GM18861 (cell line): ENCODE results near the gene NELFA.
"Not testable (repeated sequence)": the region's sequence is repeated elsewhere in the genome, so short reads cannot be mapped to it uniquely, and the experiment has no call there.

Experiments
- ATAC-seq: cut with Tn5 transposase; IDR thresholded peaks from one replicate; pipeline ENCODE4 v1.9.1; 2021; ENCODE audit not compliant: unreplicated experiment

The NELFA gene

DNA sequence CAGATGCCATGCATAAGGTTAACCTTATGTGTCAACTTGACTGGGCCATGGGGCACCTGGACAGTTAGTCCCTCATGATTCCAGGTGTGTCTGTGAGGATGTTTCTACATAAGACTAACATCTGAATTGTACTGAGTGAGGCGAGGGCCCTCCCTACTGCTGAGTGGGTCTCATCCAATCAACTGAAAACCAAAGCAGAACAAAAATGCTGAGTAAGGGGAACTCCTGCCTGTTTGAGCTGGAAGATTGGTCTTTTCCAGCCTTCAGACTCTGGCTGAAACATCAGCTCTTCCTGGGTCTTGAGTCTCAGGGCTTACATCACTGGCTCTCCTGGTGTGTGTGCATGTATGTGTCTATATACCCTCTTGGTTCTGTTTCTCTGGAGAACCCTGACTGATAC lies 13.8 kb downstream of the NELFA start:
- ATAC-seq, result no peak

GRCh38 chr4:1993718-1994516 lies 14.9 kb downstream of the NELFA start:
- not testable (repeated sequence) for ATAC-seq

DNA sequence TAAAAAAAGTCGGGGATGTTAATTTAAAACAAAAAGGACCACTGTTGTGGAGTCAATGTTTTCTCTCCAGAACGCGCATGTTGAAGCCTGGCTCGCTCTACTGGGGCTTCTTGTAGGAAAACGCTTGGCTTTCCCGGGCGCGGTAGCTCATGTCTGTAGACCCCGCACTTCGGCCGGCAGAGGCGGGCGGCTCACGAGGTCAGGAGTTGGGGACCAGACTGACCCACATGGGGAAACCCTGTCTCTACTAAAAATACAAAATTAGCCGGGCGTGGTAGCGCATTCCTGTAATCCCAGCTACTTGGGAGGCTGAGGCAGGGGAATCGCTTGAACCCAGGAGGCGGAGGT lies 15.6 kb downstream of the NELFA start:
- ATAC-seq, result no peak

DNA sequence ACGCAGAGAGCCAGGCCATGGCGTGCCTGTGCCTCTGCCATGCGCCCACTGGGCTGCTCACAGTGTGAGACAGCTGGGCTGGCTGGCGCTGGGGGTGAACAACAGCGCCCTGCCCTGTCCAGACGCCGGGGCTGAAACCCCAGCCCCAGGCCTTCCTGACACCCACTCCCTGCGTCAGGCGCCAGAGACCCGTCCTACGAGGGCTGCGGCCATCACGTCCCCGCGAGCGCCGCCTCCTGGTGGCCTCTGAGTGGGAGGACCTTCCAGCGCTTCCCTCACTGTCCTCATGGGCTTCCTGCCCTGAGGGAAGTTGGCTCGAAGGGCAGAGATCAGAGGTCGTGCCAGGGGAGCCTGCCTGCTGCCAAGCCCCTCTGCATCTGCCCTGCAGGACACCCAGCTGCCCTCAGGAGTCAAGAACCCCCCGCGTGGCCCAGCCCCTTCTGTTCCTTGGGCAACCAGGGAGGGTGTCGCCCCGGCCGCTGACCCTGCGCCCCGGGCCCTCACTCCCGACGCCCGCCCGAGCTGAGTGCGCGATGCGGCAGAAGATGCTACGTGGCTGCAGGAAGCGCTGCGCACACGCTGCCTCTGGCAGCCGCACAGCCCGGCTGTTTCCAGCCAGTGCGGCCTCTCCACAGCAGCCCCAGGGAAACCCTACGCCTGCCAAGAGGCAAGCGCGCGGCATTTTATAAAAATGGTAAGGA lies 16.2 kb downstream of the NELFA start:
- ATAC-seq, result no peak

DNA sequence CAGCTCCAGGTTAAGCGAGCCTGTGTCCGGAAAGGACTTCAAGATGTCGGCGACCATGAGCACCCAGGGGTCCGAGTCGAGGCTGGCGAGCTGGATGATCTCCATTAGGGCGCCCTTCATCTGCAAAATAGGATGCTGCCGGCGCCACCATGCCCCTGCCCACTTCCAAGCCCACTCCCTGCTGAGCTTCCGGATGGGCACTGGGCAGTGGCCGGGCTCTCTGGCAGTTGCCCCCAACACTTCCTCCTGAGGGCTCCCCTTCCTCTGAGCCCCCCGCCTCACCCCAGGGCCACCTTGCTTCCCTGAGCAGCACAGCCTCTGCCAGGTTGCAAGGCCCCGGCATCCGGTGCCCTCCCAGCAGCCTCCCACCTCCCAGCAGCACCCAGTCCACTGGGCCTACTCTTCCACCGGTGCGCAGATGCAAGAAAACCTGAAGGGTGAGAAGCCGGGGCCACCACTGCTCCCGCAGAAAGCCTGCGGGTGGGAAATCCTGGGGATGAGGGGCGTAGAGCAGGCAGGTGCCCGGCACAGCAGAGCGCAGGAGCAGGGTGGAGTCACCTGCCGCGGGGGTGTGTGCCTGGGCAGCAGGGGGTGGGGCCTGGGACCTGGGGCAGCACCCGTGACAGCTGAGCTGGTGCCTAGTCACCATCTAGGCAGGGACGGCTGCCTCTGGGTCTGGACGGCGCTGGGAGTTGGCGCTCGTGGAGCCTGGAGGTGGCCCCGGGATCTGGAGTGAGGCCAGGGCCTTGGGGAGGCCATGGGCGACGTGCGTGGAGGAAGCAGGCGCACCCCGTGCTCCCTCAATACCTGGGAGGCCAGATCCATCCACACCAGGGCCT lies 17.0 kb downstream of the NELFA start:
- ATAC-seq, result no peak

DNA sequence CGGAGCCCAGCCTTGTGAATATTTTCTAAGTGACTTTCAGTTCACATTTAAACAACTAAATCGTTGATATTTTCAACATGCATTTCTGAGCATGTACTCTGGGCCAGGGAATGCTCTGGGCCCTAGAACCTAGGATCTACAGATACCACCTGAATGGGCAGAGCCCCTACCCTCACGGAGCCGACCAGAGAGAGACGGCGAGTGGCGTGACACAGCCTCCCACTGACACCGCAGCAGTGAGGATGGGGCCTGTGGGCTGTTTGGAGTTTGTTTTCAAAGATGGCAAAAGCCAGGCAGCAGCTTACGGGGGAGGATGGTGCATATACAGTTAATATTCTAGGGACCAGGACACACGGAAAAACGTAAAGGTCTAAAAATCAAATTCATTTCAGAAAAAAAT lies 17.7 kb downstream of the NELFA start:
- no peak for ATAC-seq

GRCh38 chr4:1990676-1991075 lies 18.1 kb downstream of the NELFA start:
- ATAC-seq, result no peak

GRCh38 chr4:1990348-1990645 lies 18.5 kb downstream of the NELFA start:
- ATAC-seq, result no peak

DNA sequence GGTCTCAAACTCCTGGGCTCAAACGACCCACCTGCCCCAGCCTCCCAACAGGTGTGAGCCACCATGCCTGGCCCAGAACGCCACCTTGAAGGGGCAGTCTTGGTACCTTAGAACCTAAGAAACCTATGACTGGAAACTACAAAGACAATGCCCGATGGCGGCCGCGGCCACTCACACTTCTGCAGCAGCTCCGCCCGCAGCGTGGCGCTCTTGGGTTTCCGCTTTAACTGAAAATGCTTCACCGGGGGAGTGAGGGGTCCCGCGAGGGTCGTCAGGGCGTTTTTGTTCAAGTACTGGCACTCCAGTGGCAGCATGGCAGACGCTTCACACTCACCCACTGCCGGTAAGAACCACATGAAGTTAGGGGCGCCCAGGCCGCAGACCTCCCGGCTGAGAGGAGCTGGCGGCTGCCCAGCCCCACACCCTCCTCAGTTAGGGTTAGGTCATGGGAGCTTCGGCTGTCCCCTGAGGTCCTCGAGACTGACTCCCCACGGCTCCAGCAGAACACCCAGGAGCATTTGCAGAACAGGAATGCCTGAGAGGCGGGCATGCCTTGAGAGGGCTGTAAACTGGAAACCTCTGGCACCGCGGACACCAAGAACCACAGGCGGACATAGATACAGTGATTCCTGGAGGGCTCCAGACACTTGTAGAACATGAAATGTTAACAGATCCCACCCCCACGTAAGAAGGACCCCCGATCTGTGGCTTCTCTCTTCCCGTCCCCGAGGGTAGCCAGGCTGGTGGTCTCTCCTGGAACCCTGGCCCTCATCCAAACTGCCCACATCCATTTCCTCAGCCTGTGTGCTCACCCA lies 19.0 kb downstream of the NELFA start:
- ATAC-seq, result no peak

DNA sequence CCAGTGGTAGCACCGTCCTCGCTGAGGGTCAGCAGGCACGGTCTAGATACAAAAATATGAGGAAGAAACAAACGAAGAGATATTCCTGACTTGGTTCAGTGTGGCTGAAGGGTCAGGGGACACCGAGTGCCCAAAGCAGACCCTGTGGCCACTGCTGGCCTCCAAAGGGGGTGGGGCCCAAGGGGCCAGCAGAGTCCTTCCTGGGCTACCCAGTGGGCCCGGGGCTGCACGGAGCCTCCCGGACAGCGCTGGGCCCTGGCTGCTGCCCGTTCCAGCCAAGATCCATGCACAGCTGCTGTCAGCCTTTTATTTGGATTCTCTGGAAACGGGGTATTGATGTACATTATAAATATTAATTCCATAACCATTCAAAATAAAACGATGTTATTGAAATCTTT lies 20.4 kb downstream of the NELFA start:
- ATAC-seq, result no peak

GRCh38 chr4:1987721-1988326 lies 20.9 kb downstream of the NELFA start:
- no peak for ATAC-seq

DNA sequence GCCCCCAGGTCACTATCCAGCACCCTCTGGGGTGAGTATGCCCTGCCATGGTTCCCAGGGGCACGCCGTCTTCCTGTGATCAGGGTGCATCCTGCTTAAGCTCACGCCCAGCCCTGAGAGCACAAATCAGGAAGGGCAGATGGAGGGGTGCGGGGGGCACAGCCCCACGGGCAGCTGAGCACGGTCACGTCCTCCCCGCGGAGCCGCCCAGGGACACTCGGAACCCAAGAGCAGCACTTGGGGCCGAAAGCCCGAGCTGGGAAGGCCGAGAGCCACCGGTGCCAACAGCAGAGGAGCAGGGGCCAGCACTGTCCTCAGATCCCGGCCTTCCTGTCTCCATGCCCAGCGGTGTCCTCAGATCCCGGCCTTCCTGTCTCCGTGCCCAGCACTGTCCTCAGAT lies 21.5 kb downstream of the NELFA start:
- ATAC-seq, result no peak

DNA sequence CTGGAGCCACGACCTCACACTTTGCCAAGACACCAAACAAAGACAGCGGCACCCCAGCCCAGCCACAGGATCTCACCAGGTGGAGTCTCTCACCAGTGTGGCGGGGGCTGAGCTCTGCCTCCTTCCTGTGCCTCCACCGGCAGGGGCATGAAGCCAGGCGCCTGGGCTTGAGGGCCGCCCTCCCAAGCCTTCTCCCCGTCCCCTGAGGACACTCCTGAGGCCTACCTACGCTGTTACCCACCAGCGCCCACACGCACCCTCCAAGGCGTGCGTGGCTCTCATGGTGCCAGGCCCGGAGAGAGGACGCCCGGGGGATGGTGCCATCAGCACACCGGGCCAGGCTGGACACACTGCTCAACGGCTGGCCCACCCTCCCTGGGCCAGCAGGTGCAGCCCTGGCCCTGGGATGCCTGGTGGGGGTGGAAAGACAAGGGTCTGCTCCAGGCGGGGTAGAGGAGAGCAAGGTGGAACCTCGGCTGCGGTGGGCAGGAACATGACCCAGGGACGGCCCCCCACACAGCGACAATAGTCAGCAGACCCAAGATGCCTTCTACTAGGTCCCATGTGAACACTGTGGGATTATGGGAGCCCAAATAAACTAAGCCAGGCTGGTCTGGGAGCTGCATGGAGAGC lies 22.1 kb downstream of the NELFA start:
- no peak for ATAC-seq

DNA sequence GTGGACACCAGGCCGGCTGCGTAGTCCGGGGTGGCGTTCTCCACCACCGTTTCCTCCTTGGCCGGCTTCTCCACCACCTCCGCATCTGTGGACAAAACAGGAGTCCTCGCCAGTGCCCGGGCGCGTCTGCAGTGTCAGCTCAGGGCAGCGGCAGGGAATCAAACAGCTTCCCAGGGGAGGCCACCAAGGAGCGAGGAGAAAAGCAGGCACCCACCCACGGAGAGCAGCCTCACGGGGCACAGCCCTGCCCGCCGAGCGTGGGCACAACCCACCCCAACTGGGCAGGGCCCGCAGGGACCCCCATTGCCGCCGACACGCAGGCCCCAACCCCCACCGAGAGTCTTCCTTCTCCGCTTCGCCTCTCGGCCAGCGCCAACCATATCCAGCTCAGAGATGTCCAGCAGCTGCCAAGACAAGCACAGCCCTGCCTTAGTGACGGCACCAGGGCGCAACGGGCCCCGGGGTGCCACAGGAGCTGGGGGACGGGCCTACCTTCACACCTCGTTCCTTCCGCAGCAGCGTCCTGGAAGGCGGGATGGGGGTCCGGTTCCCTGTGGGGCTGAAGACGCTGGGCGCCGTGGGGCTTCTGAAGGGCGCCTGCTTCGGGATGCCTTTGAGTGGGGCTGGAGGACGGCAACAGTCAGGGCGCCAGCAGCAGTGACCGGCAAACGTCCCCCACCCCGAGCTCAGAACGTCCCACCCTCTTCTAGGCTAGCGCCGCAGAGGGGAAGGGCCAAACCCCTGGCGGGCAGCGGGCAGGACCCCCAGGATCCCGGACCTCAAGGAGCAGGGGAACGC lies 22.8 kb downstream of the NELFA start:
- ATAC-seq, result no peak

DNA sequence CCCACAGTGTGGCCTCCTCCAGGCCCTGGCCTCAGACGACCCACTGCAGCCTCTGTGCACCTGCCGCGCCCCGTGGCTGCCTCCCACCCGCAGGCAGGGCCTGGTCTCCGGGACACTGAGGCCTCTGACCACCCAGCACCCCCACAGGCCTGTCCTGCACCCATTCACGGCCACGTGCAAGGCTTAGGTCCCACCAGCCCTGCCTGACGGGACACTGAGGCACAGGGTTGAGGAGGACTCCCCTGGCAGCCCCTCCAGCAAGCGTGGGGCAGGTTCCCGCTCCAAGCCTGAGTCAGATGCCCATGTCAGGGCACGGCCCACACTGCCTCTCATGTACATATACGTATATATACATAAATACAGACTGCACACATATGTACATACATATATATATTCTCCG lies 23.5 kb downstream of the NELFA start:
- no peak for ATAC-seq

DNA sequence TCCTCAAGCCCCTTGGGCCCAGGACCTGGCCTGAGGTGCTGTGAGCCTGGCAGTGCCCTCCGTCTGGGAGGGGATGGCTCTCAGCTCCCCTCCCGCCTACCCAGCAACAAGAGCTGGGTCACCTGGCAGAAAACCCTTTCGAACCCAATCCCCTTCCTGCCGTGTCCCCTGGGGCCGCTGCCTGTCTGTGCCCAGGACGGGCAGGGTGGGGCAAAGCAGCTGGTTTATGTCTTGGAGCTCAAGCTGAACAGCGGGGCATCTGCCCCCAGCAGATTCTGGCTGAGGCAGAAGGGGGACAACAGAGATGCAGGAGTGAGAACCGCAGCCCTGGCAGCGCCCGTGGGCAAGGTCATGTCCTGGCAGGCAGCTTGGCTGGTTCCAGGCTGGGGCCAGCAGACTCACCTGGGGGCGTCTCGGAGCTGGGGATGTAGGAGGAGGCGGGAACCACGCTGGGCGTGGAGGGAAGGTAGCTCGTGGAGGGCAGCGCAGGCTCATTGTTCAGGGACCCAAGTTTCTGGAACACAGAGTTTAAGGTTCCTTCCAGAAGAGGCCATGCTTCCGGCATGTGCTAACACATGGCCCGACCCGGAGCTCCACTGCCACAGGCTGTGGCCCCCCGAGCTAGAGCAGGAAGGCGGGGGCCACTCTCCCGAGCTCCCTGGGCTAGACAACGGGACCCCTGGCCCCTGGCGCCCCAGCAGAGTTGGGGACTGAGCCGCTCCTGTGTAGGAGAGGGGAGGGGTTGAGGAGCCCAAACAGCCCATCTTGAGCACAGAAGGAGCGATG lies 24.2 kb downstream of the NELFA start:
- no peak for ATAC-seq

DNA sequence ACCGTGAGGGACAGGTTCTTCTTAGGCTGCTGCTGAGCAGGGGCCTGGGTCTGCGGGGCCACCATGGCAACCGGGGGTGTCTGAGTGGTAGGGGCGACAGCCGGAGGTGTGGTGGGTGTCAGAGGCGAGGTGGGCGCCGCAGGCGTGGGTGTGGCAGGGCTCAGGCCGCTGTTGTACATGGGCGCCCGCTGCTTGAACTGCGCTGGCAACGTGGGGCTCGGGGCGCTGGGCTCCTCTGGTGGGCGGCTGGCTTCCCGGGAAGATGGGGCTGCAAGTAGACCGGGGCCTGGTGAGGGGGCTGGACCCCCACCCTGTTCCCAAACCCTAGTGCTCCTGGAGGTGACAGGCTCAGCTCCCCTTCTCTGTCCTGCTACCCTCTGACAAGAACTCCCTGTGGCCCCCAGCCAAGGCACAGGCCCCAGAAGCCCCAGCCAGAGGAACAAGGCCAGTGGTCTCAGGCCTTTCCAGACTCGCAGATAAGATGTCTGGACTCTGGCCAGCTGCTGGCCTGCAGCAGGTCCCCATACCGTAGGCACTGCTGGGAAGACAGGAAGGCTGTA lies 24.8 kb downstream of the NELFA start:
- ATAC-seq, result no peak

DNA sequence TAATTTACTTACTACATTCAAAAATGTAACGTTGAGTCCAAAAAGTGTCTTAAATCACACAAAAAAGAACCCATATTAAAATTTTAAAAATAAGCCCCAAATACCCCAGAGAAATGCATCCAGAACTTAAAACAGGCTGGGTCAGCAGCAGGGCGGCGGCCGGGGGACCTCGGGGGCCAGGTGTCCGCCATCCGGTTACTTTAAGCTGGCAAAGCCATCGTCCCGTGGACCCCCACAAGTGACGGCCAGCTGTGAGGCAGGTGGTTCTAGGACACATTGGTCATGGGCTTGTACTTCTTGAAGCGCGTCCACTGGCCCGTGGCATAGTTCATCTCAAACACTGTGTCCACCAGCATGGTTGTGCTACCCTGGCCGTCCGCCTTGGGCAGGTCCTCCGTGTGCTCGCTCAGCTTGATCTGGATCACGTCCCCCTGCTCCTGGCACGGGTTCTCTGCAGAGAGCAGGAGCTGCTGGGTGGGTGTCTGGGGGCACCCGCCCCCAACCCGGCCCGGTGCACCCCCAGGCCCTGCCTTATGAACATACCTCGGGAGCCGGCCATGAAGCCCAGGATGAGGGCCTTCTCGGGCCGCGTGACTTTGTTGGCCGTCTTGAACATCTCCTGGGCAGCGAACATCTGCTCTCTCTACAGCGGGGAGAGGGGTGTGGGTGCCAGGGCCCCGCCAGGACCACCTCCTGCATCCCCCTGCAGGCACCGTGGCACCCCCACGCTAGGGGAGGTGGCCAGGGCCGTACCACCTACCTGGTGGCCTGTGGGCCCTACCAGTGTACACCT lies 25.5 kb downstream of the NELFA start:
- no peak for ATAC-seq
